ENCODE data around the gene GPR78.

DNA sequence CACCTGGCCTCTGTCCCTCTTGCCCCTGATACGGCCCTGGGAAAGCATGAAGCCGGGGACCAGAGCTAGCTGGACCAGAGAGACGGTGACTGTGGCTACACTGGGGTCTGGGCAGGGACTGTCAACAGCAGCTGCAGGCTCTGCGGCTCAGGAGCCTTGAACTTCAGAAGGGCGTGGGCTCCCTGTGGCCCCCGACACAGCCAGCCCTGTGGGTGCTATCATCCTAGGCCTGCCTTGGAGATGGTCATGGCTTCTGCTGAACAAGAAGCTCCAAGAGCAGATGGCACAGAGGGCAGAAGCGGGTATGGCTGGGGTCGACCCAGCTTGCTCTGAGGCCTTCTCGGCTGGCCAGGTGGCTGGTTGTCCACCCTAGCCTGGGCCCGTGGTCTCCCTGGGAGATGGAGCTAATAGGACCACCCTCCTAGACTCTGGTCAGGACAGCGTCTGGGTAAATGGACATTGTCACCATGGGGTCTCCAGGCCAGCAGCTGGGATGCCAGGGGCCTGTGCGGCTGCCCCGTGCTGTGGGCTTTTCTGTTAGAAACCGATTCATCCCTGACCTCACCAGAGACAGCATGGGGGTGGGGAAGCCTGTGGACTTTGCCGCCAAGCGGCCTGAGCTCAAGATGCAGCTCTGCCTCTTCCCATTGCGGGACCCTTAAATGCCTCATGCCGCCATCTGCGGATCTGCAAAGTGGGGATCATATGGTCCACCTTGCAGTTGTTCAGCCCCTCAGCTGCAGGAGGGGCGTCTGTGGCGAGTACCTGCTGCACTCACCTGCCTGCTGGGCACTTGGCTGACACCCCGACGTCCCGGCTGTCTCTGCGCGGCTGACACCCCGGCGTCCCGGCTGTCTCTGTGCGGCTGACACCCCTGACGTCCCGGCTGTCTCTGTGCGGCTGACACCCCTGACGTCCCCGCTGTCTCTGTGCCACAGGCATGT is 33.5 kb downstream of the GPR78 start:
- no peak for TF ChIP-seq POLR2AphosphoS5 (IDR thresholded peaks at IDR 0.05; ENCODE audit: low read depth, low read length)
- TF ChIP-seq, protein P1, sequence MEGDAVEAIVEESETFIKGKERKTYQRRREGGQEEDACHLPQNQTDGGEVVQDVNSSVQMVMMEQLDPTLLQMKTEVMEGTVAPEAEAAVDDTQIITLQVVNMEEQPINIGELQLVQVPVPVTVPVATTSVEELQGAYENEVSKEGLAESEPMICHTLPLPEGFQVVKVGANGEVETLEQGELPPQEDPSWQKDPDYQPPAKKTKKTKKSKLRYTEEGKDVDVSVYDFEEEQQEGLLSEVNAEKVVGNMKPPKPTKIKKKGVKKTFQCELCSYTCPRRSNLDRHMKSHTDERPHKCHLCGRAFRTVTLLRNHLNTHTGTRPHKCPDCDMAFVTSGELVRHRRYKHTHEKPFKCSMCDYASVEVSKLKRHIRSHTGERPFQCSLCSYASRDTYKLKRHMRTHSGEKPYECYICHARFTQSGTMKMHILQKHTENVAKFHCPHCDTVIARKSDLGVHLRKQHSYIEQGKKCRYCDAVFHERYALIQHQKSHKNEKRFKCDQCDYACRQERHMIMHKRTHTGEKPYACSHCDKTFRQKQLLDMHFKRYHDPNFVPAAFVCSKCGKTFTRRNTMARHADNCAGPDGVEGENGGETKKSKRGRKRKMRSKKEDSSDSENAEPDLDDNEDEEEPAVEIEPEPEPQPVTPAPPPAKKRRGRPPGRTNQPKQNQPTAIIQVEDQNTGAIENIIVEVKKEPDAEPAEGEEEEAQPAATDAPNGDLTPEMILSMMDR (IDR thresholded peaks at IDR 0.05): no peak
- TF ChIP-seq SIN3A (IDR thresholded peaks at IDR 0.05; ENCODE audit: borderline replicate concordance, insufficient read depth, low read depth, low read length): no peak
- TF ChIP-seq, protein P2, sequence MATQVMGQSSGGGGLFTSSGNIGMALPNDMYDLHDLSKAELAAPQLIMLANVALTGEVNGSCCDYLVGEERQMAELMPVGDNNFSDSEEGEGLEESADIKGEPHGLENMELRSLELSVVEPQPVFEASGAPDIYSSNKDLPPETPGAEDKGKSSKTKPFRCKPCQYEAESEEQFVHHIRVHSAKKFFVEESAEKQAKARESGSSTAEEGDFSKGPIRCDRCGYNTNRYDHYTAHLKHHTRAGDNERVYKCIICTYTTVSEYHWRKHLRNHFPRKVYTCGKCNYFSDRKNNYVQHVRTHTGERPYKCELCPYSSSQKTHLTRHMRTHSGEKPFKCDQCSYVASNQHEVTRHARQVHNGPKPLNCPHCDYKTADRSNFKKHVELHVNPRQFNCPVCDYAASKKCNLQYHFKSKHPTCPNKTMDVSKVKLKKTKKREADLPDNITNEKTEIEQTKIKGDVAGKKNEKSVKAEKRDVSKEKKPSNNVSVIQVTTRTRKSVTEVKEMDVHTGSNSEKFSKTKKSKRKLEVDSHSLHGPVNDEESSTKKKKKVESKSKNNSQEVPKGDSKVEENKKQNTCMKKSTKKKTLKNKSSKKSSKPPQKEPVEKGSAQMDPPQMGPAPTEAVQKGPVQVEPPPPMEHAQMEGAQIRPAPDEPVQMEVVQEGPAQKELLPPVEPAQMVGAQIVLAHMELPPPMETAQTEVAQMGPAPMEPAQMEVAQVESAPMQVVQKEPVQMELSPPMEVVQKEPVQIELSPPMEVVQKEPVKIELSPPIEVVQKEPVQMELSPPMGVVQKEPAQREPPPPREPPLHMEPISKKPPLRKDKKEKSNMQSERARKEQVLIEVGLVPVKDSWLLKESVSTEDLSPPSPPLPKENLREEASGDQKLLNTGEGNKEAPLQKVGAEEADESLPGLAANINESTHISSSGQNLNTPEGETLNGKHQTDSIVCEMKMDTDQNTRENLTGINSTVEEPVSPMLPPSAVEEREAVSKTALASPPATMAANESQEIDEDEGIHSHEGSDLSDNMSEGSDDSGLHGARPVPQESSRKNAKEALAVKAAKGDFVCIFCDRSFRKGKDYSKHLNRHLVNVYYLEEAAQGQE (IDR thresholded peaks at IDR 0.05; ENCODE audit: insufficient read depth in 1 of 2, low read depth in 2 of 2, low read length in 1 of 2): no peak
- no peak for TF ChIP-seq TCF7L2 (IDR thresholded peaks at IDR 0.05; ENCODE audit: low read depth, low read length)
